Activated T-helper 17 cell treated with anti-CD3 and anti-CD28 coated beads, Interleukin-2, amount 50 U/mL, for 72 hours (primary cell): ENCODE measurements around the gene S100B. TPM values are rescaled to one million over a fixed set of nuclear protein-coding genes. Genes with fewer than 3 reads are reported as not detected.
A peak's percentile ranks its signal among the peaks of the same experiment; 100 is the strongest.

ENCODE experiments used
- ATAC-seq: fragments of 150-1000 bp; cut with Tn5 transposase; replicated peaks from 2 replicates; pipeline ENCODE4 v1.10.0; 2021; ENCODE audit warnings: mild to moderate bottlenecking, moderate library complexity
- H3K27ac Mint-ChIP-seq: one replicate; pipeline ENCODE4 v1.8.0; 2022; ENCODE audit warnings: mixed read lengths
- H3K27me3 Mint-ChIP-seq: one replicate; pipeline ENCODE4 v1.8.0; 2022; ENCODE audit warnings: mixed read lengths
- H3K36me3 Mint-ChIP-seq: one replicate; pipeline ENCODE4 v1.8.0; 2022; ENCODE audit warnings: low read depth, mild to moderate bottlenecking, mixed read lengths
- H3K4me1 Mint-ChIP-seq: one replicate; pipeline ENCODE4 v1.8.0; 2022; ENCODE audit warnings: mixed read lengths
- H3K4me3 Mint-ChIP-seq: one replicate; pipeline ENCODE4 v1.8.0; 2022; ENCODE audit warnings: mild to moderate bottlenecking, mixed read lengths
- H3K9me3 Mint-ChIP-seq: one replicate; pipeline ENCODE4 v1.8.0; 2022; ENCODE audit warnings: mixed read lengths
- total RNA-seq, 2 donors: library from RNA; stranded (reverse); gene quantifications; one replicate each; pipeline ENCODE4 v1.2.3, GENCODE V29; 2022

S100B gene
- total RNA-seq, 2 donors from 2014 or later: not detected

DNA sequence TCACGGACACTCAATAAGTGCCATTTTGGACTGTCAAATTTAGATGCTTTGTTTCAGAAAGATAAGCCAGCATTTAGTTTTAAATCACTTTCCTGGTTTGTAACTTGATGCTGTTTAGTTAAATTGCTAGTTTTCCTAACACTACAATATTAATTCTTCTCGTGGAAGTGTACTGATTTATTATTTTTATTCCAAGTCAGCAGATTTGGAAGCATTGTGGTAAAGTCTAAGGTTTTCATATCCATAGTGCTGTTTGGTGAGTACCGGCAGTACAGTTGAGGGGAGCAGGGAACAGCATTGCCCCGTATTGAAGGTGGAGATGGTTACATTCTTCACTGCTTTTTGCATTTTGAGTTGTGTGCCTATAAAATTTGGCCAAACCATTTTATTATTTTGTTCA, 36.3 kb downstream of the S100B start:
- H3K9me3 Mint-ChIP-seq: peaks cover 3% of the 10 kb centered on the region
- H3K27me3 Mint-ChIP-seq: no peaks in the 10 kb centered on the region
- H3K27ac Mint-ChIP-seq: no peak overlapping the region
- peaks cover 68% of the 10 kb centered on the region for H3K36me3 Mint-ChIP-seq
- no peaks in the 10 kb centered on the region for H3K4me1 Mint-ChIP-seq
- H3K4me3 Mint-ChIP-seq: no peak overlapping the region
- ATAC-seq: no peak

DNA sequence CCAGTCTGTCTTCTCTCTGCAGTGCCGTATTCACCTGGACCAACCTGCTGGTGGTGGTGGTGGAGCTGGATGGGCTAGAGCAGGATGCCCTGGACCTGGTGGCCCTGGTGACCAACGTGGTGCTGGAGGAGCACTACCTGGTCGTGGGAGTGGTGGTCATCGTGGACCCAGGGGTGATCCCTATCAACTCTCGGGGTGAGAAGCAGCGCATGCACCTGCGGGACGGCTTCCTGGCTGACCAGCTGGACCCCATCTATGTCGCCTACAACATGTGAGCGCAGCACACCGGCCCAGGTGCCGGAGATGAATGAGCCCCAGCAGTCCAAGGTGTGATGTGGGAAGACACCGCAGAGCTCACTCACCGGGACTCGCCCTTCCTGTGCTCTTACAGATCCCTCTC, 37.5 kb downstream of the S100B start:
- Mint-ChIP-seq H3K36me3 (peaks cover 79% of the 10 kb centered on the region), H3K4me1 (no peaks in the 10 kb centered on the region), H3K27me3 (no peaks in the 10 kb centered on the region), H3K9me3 (no peaks in the 10 kb centered on the region), H3K4me3 (no peak overlapping the region), H3K27ac (no peak overlapping the region)
- ATAC-seq: no peak

DNA sequence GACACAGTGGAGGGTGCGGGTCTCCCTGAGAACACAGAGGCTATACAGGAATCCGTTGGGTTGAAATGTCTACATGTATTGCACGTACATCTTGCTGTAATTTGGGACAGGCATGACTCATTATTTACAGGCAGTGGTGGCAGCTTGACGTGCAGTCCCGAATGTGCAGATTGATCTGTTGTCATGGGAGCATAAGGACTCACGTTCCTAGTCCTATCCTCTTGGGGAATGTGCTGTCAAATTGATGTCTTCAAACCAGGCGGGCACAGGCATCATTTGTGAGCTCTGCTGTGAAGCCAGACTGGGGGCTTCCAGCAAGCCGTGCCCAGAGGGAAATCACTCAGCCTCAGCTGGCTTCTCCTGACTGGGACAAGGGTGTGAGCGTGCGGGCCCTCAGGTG, 40.5 kb downstream of the S100B start:
- H3K9me3 Mint-ChIP-seq: no peaks in the 10 kb centered on the region
- ATAC-seq: peak; percentile 10
- H3K4me3 Mint-ChIP-seq: no peak overlapping the region
- no peaks in the 10 kb centered on the region for H3K27me3 Mint-ChIP-seq
- H3K36me3 Mint-ChIP-seq: peaks cover 80% of the 10 kb centered on the region
- H3K27ac Mint-ChIP-seq: no peak overlapping the region
- H3K4me1 Mint-ChIP-seq: peaks cover 19% of the 10 kb centered on the region

DNA sequence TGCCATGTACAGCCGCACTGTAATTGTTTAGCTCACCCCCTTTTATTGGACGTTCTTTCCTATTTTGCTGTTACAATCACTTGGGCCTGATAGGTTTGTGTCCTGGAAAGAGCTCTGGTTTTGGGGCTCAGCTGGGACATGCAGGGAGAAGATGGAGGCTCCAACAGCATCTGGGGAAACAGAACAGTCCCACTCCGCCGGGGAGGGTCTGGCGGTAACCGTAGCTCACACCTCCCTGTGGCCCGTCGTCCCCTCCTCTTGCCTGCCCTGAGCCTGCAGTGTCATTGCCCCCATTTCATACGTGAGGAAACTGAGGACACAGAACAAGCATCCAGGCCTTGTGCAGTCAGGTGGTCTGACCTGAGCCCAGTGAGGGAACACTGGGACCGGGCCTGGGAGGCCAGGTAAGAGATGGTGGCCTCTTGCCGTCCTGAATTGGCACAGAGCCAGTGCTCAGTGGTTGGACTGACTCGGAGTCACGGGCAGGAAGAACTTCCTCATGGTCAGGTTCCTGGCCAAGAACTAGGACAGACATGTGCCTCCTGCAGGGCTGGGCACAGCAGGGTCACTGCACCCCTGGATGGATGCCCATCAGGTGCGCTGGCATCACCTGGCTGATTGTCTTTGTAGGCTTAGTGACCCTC, 41.8 kb downstream of the S100B start:
- H3K27ac Mint-ChIP-seq: peak overlapping the region; percentile 59
- H3K27me3 Mint-ChIP-seq: no peaks in the 10 kb centered on the region
- no peak overlapping the region for H3K4me3 Mint-ChIP-seq
- H3K4me1 Mint-ChIP-seq: peaks cover 22% of the 10 kb centered on the region
- peaks cover 76% of the 10 kb centered on the region for H3K36me3 Mint-ChIP-seq
- H3K9me3 Mint-ChIP-seq: no peaks in the 10 kb centered on the region
- ATAC-seq: no peak

DNA sequence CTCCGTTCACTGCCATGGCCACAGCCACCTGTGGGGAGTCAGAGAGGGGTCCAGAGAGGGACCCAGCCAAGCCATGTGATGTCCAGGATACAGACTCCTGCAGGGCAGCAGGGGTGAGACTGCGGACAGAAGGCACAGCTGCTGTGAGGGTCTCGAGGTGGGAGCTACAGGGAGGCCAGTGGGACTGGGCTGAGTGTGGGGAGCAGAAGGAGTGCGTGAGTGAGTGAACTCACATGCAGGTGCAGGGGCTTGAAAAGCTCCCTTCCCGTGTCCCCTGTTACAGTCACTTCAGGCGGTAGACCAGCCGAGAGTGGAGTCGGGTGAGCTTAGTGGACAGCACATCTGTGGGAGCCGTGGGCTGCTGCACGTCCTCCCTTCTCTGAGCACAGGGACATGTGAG, 42.4 kb downstream of the S100B start:
- Mint-ChIP-seq H3K36me3 (peaks cover 72% of the 10 kb centered on the region), H3K27me3 (no peaks in the 10 kb centered on the region), H3K4me1 (peaks cover 22% of the 10 kb centered on the region), H3K9me3 (no peaks in the 10 kb centered on the region), H3K27ac (peak overlapping the region; percentile 59), H3K4me3 (no peak overlapping the region)
- ATAC-seq: no peak

DNA sequence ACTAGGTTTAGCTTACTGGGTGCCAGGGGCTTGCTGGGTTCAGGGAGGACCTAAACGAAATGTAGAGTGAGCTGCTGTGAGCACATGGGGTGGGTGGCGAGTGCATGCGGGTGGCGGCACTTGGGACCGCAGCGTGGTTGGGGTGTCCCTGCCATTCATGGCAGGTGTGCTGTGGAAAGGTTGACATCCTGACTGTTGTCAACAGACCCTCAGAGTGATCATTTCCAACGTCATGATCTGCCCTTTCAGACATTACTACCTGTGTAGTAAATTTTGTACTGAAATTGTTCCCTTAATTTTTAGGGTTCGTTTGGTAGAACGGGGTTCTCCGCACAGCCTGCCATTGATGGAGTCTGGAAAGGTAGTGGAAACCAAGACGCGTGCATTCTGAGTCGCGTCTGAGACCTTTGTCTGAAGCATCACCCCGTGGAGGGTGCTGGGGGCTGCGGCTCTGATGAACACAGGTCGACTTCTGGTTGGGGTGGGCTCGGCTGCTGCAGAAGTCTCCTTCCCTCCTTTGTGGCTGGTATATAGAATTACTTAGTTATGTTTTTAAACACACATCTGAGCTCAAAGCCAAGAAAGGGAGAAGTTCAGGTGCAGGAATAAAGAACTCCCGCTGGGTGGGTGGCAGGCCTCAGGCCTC, 43.3 kb downstream of the S100B start:
- Mint-ChIP-seq H3K27me3 (no peaks in the 10 kb centered on the region), H3K4me1 (peaks cover 22% of the 10 kb centered on the region), H3K4me3 (peak overlapping the region; percentile 80), H3K27ac (peak overlapping the region; percentile 86), H3K36me3 (peaks cover 72% of the 10 kb centered on the region), H3K9me3 (no peaks in the 10 kb centered on the region)
- ATAC-seq: no peak

DNA sequence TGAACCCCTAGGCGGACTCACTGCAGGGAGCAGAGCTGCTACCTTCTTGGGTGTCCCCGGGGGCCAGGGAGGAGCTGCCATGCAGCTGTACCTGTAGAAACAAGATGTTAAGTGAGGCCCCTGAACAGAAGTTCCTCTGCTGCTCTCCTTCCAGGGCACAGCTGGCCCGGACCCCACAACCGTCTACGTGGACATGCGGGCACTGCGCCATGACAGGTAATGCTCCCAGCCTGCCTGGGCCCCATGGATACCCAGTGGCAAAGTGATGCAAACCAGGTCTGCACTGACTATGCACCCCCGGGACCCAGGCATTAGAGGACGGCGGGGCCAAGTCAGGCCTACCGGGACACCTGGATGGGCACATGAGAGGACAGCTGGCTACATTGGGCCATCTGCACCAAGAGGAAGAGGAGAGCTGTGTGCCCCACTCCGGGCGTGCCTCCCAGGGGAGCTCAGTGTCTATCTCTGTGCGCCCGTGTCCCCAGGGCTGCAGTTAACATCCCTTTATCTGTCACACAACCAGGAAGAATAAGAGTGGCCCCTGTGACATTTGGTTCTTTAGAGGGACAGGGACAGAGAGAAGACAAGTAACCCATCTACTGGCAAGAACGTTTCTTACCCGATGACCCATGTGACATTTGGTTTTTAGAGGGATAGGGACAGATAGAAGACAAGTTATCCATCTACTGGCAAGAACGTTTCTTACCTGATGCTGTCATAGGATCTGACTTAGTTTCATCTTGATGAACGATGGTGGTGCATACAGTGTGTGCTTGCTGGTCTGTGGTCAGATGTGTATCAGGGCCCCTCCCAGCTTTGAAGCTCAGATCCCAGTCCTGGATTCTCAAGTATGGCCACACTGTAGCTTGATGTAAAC, 44.1 kb downstream of the S100B start:
- H3K9me3 Mint-ChIP-seq: no peaks in the 10 kb centered on the region
- peak overlapping the region; percentile 80 for H3K4me3 Mint-ChIP-seq
- ATAC-seq: no peak
- H3K36me3 Mint-ChIP-seq: peaks cover 72% of the 10 kb centered on the region
- peaks cover 22% of the 10 kb centered on the region for H3K4me1 Mint-ChIP-seq
- H3K27me3 Mint-ChIP-seq: no peaks in the 10 kb centered on the region
- peak overlapping the region; percentile 86 for H3K27ac Mint-ChIP-seq

DNA sequence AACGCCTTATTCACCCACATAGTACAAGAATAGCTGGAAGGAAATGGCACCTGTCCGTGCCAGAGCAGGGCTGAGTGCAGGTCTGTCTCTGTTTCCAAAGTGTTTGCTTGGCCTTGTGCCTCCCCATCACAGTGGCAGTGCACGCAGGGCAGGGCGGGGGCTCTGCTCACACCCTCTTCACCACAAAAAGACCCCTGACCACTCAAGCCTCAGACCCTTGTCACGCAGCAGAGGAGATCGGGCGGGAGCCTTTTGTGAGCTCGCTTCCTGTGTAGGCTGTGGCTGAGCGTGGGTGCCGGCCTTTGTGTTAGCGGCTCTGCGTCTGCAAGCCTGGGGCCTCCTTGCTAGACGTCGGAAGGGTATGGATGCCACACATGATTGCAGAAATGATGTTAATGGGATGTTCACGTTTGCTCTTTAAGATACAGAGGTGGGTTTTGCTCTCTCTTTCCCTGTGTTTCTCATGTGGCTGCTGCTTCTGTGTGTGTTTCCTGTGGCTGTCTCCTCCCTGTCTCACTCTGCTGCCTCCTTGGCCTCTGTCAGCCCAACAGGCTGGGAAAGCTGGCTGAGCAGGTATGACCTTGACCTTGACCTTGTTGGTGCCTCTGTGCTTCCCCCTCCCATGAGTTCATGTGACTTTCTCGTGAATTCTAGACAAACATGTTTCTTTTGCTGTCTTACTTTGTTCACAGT, 45.4 kb downstream of the S100B start:
- Mint-ChIP-seq H3K4me3 (peak overlapping the region; percentile 80), H3K36me3 (peaks cover 66% of the 10 kb centered on the region), H3K4me1 (peaks cover 22% of the 10 kb centered on the region), H3K9me3 (no peaks in the 10 kb centered on the region), H3K27me3 (no peaks in the 10 kb centered on the region), H3K27ac (peak overlapping the region; percentile 86)
- peak; percentile 91 for ATAC-seq

DNA sequence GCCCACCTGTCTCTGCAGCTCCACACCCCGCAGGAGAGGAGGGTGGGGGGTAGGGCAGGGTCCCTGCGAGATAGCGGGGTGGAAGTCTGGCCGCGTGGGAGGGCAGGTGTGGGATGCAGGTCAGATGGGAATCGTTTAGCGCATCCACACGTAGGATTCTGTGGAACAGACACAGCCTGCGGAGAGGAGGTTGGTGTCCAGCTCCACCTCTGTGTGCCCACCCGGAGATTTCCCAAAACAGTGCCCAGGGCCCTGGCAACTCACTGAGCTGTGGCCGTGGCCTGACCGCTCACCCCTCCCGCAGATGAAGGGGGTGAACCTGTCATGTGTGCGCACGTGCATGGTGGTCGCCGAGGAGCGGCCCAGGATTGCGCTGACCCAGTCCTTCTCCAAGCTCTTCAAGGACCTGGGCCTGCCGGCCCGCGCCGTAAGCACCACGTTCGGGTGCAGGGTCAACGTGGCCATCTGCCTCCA, 46.9 kb downstream of the S100B start:
- Mint-ChIP-seq H3K9me3 (no peaks in the 10 kb centered on the region), H3K27me3 (no peaks in the 10 kb centered on the region), H3K36me3 (peaks cover 67% of the 10 kb centered on the region), H3K4me1 (peaks cover 22% of the 10 kb centered on the region), H3K27ac (peak overlapping the region; percentile 86), H3K4me3 (no peak overlapping the region)
- no peak for ATAC-seq

DNA sequence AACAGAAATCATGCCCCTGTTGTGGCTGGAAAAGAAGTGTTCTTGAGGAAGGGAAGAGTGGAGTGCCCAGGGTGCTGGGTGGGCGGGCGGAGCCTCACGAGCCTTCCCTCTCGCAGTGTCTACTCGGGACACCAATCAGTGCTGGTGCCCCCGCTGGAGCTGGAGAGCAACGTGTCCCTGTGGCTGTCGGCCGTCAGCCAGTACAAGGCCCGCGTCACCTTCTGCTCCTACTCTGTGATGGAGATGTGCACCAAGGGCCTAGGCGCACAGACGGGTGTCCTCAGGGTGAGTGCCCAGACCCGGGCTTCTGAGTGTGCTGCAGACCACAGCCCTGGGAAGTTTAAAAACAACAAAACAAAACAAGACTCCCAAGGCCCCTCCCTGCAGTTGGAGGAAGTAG, 47.4 kb downstream of the S100B start:
- H3K9me3 Mint-ChIP-seq: no peaks in the 10 kb centered on the region
- peaks cover 62% of the 10 kb centered on the region for H3K36me3 Mint-ChIP-seq
- no peaks in the 10 kb centered on the region for H3K27me3 Mint-ChIP-seq
- H3K4me3 Mint-ChIP-seq: no peak overlapping the region
- H3K4me1 Mint-ChIP-seq: peaks cover 27% of the 10 kb centered on the region
- ATAC-seq: no peak
- H3K27ac Mint-ChIP-seq: no peak overlapping the region

DNA sequence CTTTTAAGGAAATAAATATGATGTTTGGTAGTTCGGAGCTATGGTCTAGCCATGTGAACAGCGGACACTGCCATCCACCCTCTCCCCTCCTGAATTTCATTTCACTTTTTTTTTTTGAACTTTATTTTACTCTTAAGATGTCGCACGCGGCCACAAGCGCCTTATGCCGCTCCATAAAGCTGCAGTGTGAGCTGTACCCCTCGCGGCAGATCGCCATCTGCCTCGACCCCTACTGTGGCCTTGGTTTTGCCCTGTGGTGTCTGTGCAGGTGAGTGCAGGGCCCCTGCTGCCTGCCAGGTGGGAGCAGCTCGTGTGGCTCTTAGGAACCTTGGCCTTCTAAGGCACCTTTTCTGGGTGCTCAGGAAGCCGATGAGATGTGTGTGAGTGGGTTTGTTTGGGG, 48.1 kb downstream of the S100B start:
- ATAC-seq: no peak
- Mint-ChIP-seq H3K4me1 (peaks cover 30% of the 10 kb centered on the region), H3K27ac (no peak overlapping the region), H3K9me3 (no peaks in the 10 kb centered on the region), H3K36me3 (peaks cover 55% of the 10 kb centered on the region), H3K27me3 (no peaks in the 10 kb centered on the region), H3K4me3 (no peak overlapping the region)

DNA sequence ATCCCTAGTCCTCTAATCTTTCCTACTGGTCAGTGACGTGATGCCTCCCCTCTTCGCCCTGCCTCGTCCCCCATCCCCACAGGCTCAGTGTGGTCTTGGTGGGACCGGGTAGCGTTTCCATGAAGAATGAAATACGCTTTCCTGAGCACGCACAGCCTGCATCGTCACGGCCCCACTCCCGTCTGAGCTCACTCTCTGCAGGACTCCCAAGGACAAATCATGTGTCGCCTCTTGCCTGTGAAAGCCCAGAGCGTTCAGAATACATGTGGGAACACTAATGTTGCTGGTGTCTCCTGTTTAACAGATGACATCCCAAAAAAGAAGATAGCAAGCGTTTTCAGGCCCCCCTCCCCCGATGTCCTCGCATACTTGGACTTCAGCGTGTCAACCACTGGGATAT, 49.2 kb downstream of the S100B start:
- no peak for ATAC-seq
- H3K27ac Mint-ChIP-seq: no peak overlapping the region

DNA sequence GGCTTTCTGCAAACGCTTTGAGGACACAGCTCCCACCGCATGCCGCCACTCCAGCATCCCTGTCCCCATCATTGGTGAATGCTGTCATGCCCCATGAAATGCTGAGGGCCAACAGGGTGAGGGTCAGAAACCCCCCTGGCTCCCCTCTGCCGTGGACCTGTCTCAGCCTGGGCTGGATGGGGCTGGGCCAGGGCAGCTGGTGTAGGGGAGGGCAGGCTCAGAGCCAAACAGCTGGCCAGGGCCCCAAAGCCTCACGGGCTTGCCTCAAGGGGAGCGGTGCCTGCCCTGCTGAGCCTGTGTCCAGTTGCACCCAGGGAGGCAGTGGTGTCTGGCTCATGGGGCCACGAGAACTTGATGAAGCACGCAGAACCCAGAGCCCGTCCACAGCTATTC, 49.7 kb downstream of the S100B start:
- Mint-ChIP-seq H3K36me3 (peaks cover 44% of the 10 kb centered on the region), H3K9me3 (no peaks in the 10 kb centered on the region), H3K27me3 (no peaks in the 10 kb centered on the region), H3K27ac (no peak overlapping the region), H3K4me1 (peaks cover 27% of the 10 kb centered on the region), H3K4me3 (no peak overlapping the region)
- no peak for ATAC-seq

More for the DNA sequence above, 49.2 kb downstream of the S100B start:
- Mint-ChIP-seq H3K36me3 (peaks cover 47% of the 10 kb centered on the region), H3K4me1 (peaks cover 27% of the 10 kb centered on the region), H3K4me3 (no peak overlapping the region), H3K27me3 (no peaks in the 10 kb centered on the region), H3K9me3 (no peaks in the 10 kb centered on the region)
